ENCODE measurements around the gene ZC2HC1C. TPM values are rescaled to one million over a fixed set of nuclear protein-coding genes. Genes with fewer than 3 reads are reported as not detected.

The ZC2HC1C gene
- total and polyA plus RNA-seq, 4 donors: 2.7 to 7.6 (median 6.2) TPM

DNA sequence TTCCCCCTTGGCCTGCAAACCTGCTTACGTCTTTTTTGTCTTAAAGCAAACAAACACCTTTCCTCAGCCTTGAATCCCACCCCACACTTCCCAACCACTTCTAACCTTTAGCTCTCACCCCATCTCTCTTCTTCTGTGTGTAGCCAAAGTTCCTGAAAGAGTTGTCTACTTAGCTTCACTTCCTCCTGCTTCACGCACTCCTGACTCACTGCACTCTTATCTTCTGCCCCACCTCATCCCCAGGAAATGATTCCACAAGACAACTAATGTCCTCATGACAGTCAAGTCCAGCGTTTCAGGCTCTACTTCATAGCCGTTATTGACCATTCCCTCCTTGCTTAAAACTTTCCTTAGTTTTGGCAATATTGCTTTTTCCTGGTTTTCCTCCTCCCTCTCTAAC, 44.4 kb upstream of the ZC2HC1C start:
- no peaks in the 10 kb centered on the region for H3K9me3 ChIP-seq (ENCODE audit: control insufficient read depth in 4 of 4, insufficient read depth in 3 of 4, low read length in 3 of 4)
- TF ChIP-seq, protein P1, sequence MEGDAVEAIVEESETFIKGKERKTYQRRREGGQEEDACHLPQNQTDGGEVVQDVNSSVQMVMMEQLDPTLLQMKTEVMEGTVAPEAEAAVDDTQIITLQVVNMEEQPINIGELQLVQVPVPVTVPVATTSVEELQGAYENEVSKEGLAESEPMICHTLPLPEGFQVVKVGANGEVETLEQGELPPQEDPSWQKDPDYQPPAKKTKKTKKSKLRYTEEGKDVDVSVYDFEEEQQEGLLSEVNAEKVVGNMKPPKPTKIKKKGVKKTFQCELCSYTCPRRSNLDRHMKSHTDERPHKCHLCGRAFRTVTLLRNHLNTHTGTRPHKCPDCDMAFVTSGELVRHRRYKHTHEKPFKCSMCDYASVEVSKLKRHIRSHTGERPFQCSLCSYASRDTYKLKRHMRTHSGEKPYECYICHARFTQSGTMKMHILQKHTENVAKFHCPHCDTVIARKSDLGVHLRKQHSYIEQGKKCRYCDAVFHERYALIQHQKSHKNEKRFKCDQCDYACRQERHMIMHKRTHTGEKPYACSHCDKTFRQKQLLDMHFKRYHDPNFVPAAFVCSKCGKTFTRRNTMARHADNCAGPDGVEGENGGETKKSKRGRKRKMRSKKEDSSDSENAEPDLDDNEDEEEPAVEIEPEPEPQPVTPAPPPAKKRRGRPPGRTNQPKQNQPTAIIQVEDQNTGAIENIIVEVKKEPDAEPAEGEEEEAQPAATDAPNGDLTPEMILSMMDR (IDR thresholded peaks at IDR 0.05; ENCODE audit: control extremely low read depth, extremely low read depth): no peak
- no peaks in the 10 kb centered on the region for H3K4me1 ChIP-seq (ENCODE audit: control insufficient read depth in 5 of 5, insufficient read depth in 5 of 5, low read length in 5 of 5)
- peak overlapping the region in 1 of 2 donors; percentile 17 for H3K27ac ChIP-seq (ENCODE audit: low read depth in 1 of 2, low read length in 1 of 2)
- no peak overlapping the region for H3K9ac ChIP-seq (ENCODE audit: insufficient read depth in 1 of 2, low read length in 2 of 2)
- WGBS, 2 donors: 34 to 45% methylated on average over 4 of the region's 4 CpGs
- peak; percentile 27 for ATAC-seq (ENCODE audit: insufficient read depth, low FRiP score)
- H3K27me3 ChIP-seq (ENCODE audit: control insufficient read depth in 3 of 3, insufficient read depth in 3 of 3, low read length in 2 of 3): no peaks in the 10 kb centered on the region
- H3K36me3 ChIP-seq (ENCODE audit: control insufficient read depth in 4 of 4, insufficient read depth in 4 of 4, low read length in 4 of 4): peaks cover 9 to 50% (median 13%) of the 10 kb centered on the region in 4 donors
- H3K4me3 ChIP-seq: no peak overlapping the region
- no peak for DNase-seq

DNA sequence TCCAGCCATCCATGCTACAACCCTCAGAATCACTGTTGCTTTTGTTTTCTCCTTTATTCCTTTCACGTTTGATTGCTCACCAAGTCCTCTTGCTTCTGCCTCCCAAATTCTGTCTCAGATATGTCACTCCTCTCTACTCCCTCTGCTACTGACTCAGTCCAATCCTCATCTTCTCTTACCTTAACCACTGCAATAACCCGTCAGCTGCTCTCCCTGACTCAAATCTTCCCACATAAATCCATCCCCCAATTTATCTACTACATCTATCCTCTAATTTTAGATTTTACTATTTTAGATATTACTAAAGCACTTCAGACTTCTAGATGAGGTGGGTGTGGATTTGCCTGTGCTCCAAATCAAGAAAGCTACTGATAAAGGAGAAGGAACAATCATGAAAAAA, 43.6 kb upstream of the ZC2HC1C start:
- H3K4me3 ChIP-seq: no peak overlapping the region
- peak overlapping the region in 1 of 2 donors; percentile 35 for H3K27ac ChIP-seq (ENCODE audit: low read depth in 1 of 2, low read length in 1 of 2)
- H3K27me3 ChIP-seq (ENCODE audit: control insufficient read depth in 3 of 3, insufficient read depth in 3 of 3, low read length in 2 of 3): no peaks in the 10 kb centered on the region
- ATAC-seq (ENCODE audit: insufficient read depth, low FRiP score): no peak
- no peaks in the 10 kb centered on the region for H3K9me3 ChIP-seq (ENCODE audit: control insufficient read depth in 4 of 4, insufficient read depth in 3 of 4, low read length in 3 of 4)
- WGBS, 2 donors: 90 to 96% methylated on average over 2 of the region's 2 CpGs
- peaks cover 9 to 52% (median 13%) of the 10 kb centered on the region in 4 donors for H3K36me3 ChIP-seq (ENCODE audit: control insufficient read depth in 4 of 4, insufficient read depth in 4 of 4, low read length in 4 of 4)
- no peak for DNase-seq
- no peak overlapping the region for H3K9ac ChIP-seq (ENCODE audit: insufficient read depth in 1 of 2, low read length in 2 of 2)
- TF ChIP-seq, protein P1 (IDR thresholded peaks at IDR 0.05; ENCODE audit: control extremely low read depth, extremely low read depth): no peak
- H3K4me1 ChIP-seq (ENCODE audit: control insufficient read depth in 5 of 5, insufficient read depth in 5 of 5, low read length in 5 of 5): no peaks in the 10 kb centered on the region

DNA sequence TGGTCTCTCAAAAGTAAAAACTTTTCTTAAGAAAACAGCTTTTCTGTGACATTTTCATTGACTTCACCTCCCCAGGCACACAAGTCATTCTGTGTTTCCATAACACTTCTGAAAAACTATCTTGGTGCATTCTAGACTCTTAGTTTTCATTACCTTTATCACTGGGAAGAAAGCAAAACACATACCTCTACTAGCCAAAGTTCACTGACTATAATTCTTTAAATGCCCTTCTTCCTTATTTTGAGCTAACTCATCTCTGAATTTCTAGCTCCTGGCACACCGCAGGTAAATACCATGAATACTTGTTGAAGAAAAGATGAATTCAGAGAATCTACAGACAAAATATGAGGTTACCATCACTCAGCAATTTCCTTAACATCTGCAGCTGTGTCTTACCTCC, 39.3 kb upstream of the ZC2HC1C start:
- no peak for DNase-seq
- 0% methylated on average over 1 of the region's 1 CpG for WGBS, 2 donors
- H3K4me3 ChIP-seq: no peak overlapping the region
- TF ChIP-seq, protein P1 (IDR thresholded peaks at IDR 0.05; ENCODE audit: control extremely low read depth, extremely low read depth): no peak
- H3K36me3 ChIP-seq (ENCODE audit: control insufficient read depth in 4 of 4, insufficient read depth in 4 of 4, low read length in 4 of 4): peaks cover 16 to 52% (median 20%) of the 10 kb centered on the region in 4 donors
- no peak overlapping the region for H3K9ac ChIP-seq (ENCODE audit: insufficient read depth in 1 of 2, low read length in 2 of 2)
- H3K27me3 ChIP-seq (ENCODE audit: control insufficient read depth in 3 of 3, insufficient read depth in 3 of 3, low read length in 2 of 3): no peaks in the 10 kb centered on the region
- H3K9me3 ChIP-seq (ENCODE audit: control insufficient read depth in 4 of 4, insufficient read depth in 3 of 4, low read length in 3 of 4): no peaks in the 10 kb centered on the region
- ATAC-seq (ENCODE audit: insufficient read depth, low FRiP score): no peak
- H3K27ac ChIP-seq (ENCODE audit: low read depth in 1 of 2, low read length in 1 of 2): no peak overlapping the region
- no peaks in the 10 kb centered on the region for H3K4me1 ChIP-seq (ENCODE audit: control insufficient read depth in 5 of 5, insufficient read depth in 5 of 5, low read length in 5 of 5)

DNA sequence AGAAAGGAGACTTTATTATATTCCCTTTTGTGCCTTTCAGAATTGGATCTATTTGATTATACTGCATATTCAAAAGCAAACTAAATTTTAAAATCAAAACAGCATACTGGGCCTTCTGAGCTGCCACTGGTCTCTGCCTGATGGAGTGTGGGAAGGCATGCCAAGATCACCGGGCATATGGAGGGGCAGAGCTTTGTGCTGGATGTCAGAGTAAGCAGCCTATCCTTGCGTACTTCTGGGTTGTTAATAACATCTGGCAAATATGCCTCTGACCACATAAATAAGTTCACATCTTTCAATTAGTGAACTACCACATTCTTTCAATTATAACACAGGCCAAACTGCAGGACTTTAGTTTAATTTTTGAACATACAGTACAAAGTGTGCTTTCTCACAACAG, 36.5 kb upstream of the ZC2HC1C start:
- Histone ChIP-seq H3K4me3 (no peak overlapping the region), H3K9ac (ENCODE audit: insufficient read depth in 1 of 2, low read length in 2 of 2) (no peak overlapping the region), H3K9me3 (ENCODE audit: control insufficient read depth in 4 of 4, insufficient read depth in 3 of 4, low read length in 3 of 4) (no peaks in the 10 kb centered on the region), H3K27ac (ENCODE audit: low read depth in 1 of 2, low read length in 1 of 2) (no peak overlapping the region), H3K27me3 (ENCODE audit: control insufficient read depth in 3 of 3, insufficient read depth in 3 of 3, low read length in 2 of 3) (no peaks in the 10 kb centered on the region), H3K36me3 (ENCODE audit: control insufficient read depth in 4 of 4, insufficient read depth in 4 of 4, low read length in 4 of 4) (peaks cover 17 to 55% (median 25%) of the 10 kb centered on the region in 4 donors), H3K4me1 (ENCODE audit: control insufficient read depth in 5 of 5, insufficient read depth in 5 of 5, low read length in 5 of 5) (no peaks in the 10 kb centered on the region)
- ATAC-seq (ENCODE audit: insufficient read depth, low FRiP score) (no peak), DNase-seq (no peak)
- WGBS, 2 donors: 98 to 99% methylated on average over 2 of the region's 2 CpGs
- TF ChIP-seq, protein P1 (IDR thresholded peaks at IDR 0.05; ENCODE audit: control extremely low read depth, extremely low read depth): no peak

All from lung (tissue), 12 donors.